SK-N-MC (cell line): ENCODE data around the gene TMEM45A.

Experiments
- DNase-seq: peaks from one replicate; pipeline ENCODE4 v3.0.0-alpha.2; 2011; ENCODE audit warnings: low read depth, low spot score
- H3K27ac ChIP-seq: fragments of 200-600 bp; sonication (generic); 2 replicates; pipeline ENCODE4 v1.5.1; 2016; ENCODE audit warnings: mixed run types
- H3K36me3 ChIP-seq: fragments of 200-600 bp; sonication (generic); 2 replicates; pipeline ENCODE4 v1.6.1; 2017; ENCODE audit warnings: antibody characterized with exemption, low read length, mixed read lengths; ENCODE audit not compliant: insufficient read depth
- H3K4me3 ChIP-seq: fragments of 200-600 bp; sonication (generic); 2 replicates; pipeline ENCODE4 v1.5.1; 2016
- H3K9ac ChIP-seq: fragments of 200-600 bp; sonication (generic); 2 replicates; pipeline ENCODE4 v1.8.0; 2017; ENCODE audit warnings: mixed run types, mixed read lengths; ENCODE audit not compliant: insufficient read length
- H3K9me3 ChIP-seq: fragments of 200-600 bp; sonication (generic); 2 replicates; pipeline ENCODE4 v1.6.1; 2017; ENCODE audit warnings: low read depth, mild to moderate bottlenecking, antibody characterized with exemption, low read length, moderate library complexity, mixed read lengths
- EZH2 ChIP-seq: fragments of 200-600 bp; sonication (generic); IDR thresholded peaks from one replicate; pipeline ENCODE4 v1.6.1; 2017; ENCODE audit warnings: antibody characterized with exemption
- FOXP2 ChIP-seq: optimal IDR thresholded peaks from 2 replicates; pipeline ENCODE3; 2011; ENCODE audit warnings: mild to moderate bottlenecking, moderate library complexity; ENCODE audit not compliant: insufficient read depth; ENCODE audit errors: extremely low read length, control extremely low read depth
- POLR2AphosphoS5 ChIP-seq: IDR thresholded peaks from 2 replicates; pipeline ENCODE4 v1.6.1; 2012; ENCODE audit warnings: mild to moderate bottlenecking, low read depth, low read length, borderline replicate concordance

TMEM45A gene

GRCh38 chr3:100584101-100584660, 91.8 kb downstream of the TMEM45A start:
- Histone ChIP-seq H3K36me3 (no peaks in the 10 kb centered on the region), H3K27ac (no peak overlapping the region), H3K9ac (no peak overlapping the region), H3K4me3 (no peak overlapping the region), H3K9me3 (no peaks in the 10 kb centered on the region; the same call in 1 of the 2 replicates)
- TF ChIP-seq EZH2 (no peak), FOXP2 (no peak), POLR2AphosphoS5 (no peak)
- DNase-seq, result no peak

- H3K9me3 ChIP-seq, result no peaks in the 10 kb centered on the region; the same call in 1 of the 2 replicates
- no peak overlapping the region for H3K9ac ChIP-seq
- no peak for DNase-seq
- no peak overlapping the region for H3K27ac ChIP-seq
- H3K4me3 ChIP-seq, result no peak overlapping the region
- no peaks in the 10 kb centered on the region for H3K36me3 ChIP-seq
- TF ChIP-seq POLR2AphosphoS5 (no peak), EZH2 (no peak), FOXP2 (no peak)
Measured at GRCh38 chr3:100586832-100587231, 94.4 kb downstream of the TMEM45A start.

- no peaks in the 10 kb centered on the region for H3K36me3 ChIP-seq
- no peak overlapping the region for H3K27ac ChIP-seq
- H3K4me3 ChIP-seq, result no peak overlapping the region
- TF ChIP-seq FOXP2 (no peak), EZH2 (no peak), POLR2AphosphoS5 (no peak)
- H3K9me3 ChIP-seq, result no peaks in the 10 kb centered on the region; the same call in 1 of the 2 replicates
- DNase-seq, result no peak
- H3K9ac ChIP-seq, result no peak overlapping the region
Measured at GRCh38 chr3:100588251-100588650, 95.8 kb downstream of the TMEM45A start.

GRCh38 chr3:100590114-100590839, 97.9 kb downstream of the TMEM45A start:
- Histone ChIP-seq H3K36me3 (no peaks in the 10 kb centered on the region), H3K9me3 (no peaks in the 10 kb centered on the region), H3K4me3 (peak overlapping the region; percentile 64), H3K27ac (no peak overlapping the region), H3K9ac (no peak overlapping the region)
- TF ChIP-seq FOXP2 (no peak), POLR2AphosphoS5 (no peak), EZH2 (no peak)
- peak; percentile 76 for DNase-seq

GRCh38 chr3:100590840-100591147, 98.4 kb downstream of the TMEM45A start:
- no peak overlapping the region for H3K27ac ChIP-seq
- TF ChIP-seq POLR2AphosphoS5 (no peak), EZH2 (no peak), FOXP2 (no peak)
- H3K4me3 ChIP-seq, result no peak overlapping the region
- H3K9ac ChIP-seq, result no peak overlapping the region
- H3K9me3 ChIP-seq, result no peaks in the 10 kb centered on the region
- no peak for DNase-seq
- no peaks in the 10 kb centered on the region for H3K36me3 ChIP-seq

- Histone ChIP-seq H3K9ac (no peak overlapping the region), H3K36me3 (no peaks in the 10 kb centered on the region), H3K4me3 (no peak overlapping the region), H3K27ac (peak overlapping the region; percentile 35; the same call in 1 of the 2 replicates), H3K9me3 (no peaks in the 10 kb centered on the region)
- no peak for DNase-seq
- no peak for TF ChIP-seq POLR2AphosphoS5
- no peak for TF ChIP-seq EZH2
- TF ChIP-seq FOXP2, result no peak
Measured at GRCh38 chr3:100591411-100591810, 99.0 kb downstream of the TMEM45A start.

GRCh38 chr3:100600181-100601042, 108.0 kb downstream of the TMEM45A start:
- TF ChIP-seq FOXP2, result no peak
- no peak for TF ChIP-seq EZH2
- H3K4me3 ChIP-seq, result no peak overlapping the region
- no peaks in the 10 kb centered on the region for H3K9me3 ChIP-seq
- no peak overlapping the region for H3K9ac ChIP-seq
- no peak for DNase-seq
- H3K27ac ChIP-seq, result no peak overlapping the region
- H3K36me3 ChIP-seq, result no peaks in the 10 kb centered on the region
